Stimulated activated naive CD4-positive, alpha-beta T cell treated with Interleukin-2 at 50 U/mL for 16 hours (primary cell): ENCODE results near the gene CDH22.

Experiments used
- DNase-seq: peaks from one replicate; lab custom pipeline; 2025; lab: John Stamatoyannopoulos, UW

CDH22 gene

DNA sequence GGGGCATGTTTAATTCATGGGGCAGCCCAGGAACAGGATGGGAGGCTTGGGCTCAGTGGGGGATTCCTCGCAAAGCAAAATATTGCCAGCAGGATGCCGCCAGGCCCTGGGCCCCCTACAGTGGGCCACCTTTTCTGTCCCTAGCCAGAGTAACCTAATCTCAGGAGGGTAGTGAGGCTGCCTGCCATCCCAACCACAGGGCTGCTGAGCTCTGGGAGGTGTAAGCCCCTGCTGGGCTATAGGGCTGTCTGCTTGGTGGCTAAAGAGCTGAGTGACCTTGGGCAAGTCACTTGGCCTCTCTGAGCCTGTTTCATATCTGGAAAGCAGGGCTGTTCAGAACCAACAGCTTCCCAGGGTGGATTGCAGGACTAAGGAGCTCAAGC, 35.7 kb upstream of the CDH22 start:
- no peak for DNase-seq

- no peak for DNase-seq
Measured at GRCh38 chr20:46343348-46343974, 35.2 kb upstream of the CDH22 start.

DNA sequence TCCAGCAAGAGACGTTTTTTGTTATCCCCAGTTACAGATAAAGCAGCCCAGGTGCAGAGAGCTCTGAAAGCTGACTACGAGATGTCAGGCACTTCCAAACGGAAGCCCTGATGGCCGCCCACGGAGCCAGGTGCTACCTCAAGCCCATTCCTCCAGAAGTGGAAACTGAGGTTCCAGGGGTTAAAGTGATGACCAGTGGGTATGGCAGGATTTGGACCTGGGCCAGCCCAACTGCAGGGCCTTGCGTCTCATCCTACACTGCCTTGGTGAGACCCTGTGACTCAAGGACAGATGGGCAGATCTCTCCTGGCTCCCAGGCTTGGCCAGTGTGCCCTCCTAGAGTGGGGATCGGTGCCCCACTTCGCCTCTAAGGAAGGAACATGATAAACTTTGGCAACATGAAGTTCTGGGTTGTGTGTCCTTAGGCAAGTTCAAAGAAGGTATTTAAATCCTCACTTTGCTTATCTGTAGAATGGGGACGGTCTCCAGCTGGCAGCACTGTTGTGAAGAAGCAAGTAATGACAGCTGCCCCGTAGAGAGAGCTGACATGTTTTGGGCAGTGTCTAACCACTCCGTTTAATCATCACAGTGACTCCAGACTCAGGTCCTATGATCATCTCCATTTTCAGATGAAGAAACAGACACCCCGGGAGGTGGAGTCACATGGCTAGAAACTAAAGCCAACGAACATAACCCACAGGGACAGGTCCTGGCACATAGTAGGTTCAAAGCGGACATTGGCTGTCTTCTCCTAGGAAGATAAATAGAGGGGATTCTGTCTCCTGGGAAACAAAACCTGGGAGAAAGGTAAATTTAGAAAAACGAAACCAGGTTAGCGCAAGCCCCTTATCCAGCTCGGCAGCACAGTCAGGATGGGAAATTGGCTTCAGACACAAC, 34.4 kb upstream of the CDH22 start:
- no peak for DNase-seq

- DNase-seq = no peak
Measured at GRCh38 chr20:46342010-46342378, 33.7 kb upstream of the CDH22 start.

DNA sequence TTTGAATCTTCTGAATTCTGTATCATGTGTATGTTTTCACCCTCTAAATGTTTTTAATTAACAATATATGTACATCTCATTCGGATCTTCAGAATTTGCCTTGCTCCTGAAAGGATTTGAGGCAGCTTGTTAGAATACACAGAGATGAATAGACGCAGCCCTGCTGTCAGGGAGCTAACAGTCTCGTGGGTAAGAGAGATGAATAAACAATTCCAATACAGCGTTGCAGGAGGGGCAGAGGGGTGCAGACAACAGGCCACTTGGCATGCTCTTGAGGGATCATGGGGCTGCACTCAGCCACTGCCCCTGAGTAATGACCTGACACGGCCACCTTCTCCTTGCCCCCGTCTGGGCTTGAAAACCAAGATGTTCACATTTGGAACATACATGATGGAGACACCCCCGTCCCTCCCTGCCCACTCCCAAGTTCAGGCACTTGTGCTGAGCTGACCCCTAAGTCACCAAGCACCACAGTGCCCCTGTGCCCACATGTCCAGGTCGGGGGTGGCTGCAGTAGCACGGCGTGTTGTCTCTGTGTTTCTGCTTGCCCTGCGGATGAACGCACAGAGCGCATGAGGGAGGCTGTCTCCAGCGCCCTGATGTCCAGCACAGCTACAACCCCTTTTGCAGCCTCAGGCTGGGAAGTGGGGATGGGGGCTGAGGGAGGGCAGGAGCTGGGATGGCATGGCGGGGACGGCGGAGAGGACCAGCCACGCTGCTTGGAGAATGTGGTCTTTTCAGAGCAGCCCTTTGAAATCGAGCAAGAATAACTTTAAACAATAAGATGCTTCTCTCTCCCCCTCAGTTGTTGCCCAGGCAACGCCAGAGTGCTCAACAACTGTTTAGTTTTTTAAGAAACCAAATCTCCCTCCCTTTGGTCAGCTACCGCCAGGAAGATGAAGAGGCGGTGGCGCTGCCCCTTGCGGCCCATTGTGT, 33.0 kb upstream of the CDH22 start:
- no peak for DNase-seq

DNA sequence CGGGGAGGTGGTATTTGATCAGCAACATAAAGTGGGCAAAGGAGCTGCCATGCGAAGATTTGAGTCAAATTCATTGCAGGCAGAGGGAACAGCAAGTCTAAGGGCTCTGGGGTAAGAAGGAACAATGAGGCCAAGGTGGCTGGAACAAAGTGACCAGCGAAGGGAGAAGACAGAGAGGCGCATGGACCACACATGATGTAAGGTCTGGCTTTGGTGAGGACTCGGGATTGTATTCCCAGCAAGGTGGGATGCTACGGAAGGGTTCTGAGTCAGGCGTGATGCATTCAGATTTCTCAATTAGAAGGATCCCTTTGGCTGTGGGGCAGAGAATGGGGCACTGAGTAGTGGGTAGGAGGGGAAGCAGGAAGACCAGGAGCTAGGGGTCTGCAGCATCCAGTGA, 30.7 kb upstream of the CDH22 start:
- no peak for DNase-seq

DNA sequence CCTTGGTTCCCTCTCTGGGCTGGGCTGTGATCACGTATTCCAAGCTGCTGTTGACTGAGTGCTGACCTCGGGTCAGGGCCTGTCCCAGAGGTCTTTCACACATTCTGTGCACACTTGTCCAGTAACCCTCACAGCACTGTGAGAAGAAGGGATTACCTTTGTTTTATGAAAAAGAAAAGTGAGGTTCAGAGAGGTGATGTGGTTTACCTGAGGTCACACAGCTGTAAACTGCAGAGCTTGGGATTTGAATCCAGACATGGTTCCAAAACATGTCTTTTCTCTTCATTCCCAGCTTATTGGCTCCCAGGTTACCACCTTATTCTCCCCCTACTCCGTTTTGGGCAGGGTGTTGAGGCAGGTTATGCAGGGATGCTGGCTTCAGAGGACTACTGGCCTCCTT, 28.4 kb upstream of the CDH22 start:
- no peak for DNase-seq

DNA sequence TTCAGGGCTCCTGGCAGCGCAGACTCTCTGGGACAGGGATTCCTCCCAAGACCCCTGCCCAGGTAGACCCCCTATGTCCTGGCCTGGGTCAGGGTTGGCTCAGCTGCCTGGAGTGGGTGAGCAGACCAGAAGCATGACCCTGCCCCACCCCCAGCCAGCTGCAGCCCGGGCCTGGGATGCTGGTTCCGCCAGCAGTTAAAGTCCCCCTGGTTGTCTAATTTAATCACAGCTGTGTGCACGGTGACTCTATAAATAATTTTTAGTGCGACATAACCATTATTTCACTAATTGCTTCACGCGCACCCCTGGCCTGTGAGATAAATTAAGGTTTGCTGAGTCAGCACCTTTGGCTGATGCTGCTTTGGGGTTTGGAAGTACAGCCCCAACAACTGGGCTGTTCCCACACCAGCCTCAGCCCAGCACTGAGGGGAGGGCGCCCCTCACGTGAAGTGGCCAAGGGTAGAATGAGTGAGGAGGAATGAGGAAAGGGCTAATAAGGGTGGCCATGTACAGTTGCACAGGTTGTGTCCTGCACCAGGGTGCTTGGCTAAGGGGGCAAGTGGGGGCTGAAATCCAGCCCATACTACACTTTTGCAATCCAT, 26.1 kb upstream of the CDH22 start:
- DNase-seq = no peak

DNA sequence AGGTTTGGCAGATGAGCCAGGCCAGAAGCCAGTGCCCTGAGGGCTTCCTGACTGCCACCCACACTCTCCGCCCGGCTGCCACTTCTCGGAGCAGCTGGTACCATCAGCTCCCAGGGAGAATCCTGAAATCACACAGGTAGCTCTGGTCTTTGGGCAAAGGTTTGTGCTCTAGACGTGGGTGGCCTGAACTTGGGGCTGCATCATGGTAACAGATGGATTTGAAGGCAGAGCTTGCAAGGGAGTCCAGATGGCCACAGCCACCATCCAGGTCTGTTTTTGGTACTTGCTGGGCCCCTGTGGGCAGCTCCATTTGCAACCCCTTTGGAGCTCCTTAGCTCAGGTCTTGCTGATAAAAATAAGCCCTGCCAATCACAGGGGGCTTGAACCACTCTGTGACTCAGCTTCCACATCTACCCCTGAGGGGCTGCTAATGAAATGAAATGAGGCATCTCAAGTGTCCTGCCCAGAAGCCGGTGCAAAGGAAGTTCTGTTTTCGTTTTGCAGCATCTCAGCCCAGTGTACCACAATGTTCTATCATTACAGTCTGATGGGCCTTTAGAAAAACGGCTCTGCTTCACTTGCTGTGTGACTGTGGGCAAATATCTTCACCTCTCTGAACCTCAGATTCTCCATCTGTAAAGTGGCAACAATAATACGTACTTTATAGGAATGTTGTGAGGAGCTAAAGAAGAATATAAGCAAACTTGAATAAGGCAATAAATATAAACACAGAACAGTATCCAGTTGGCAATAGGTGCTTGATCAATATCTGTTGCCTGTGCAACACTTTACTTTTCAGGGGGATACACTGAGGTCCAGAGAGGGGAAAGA, 25.1 kb upstream of the CDH22 start:
- no peak for DNase-seq

DNA sequence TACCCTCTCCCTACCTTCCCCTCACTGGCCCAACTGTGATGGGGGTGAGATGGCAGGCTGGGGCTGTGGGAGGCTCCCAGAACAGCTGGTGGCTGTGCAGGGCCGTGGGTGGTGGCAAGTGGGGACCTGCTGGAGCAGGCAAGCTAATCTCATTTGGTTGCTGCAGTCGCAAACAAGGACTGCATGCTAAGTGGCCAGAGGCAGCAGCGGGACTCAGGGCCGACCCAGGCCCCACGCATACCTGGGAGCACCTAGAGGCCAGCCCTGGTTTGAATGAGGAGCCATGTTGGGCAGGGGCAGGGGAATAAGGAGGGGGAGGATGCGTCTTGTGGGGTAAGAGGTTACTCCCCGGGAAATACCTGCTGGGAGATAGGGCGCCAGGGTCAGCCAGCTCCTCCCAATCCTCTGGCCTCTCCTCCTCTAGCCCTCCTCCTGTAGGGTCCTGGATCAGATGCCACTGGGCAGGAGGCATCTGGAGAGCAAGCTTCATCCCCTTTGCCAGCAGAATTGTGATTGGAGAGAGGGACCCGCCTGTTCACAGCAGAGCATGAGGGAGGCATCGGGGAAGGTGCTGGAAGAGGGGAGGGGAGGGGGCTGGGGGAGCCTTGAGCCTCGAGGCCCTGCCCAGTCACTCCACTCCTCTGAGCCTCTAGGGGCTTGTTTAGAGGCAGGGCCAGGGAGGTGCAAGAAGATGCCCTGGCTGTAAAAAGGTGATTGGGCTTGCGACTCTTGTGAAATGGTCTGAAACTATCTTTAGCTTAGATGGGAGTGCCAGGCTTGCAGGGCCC, 24.3 kb upstream of the CDH22 start:
- no peak for DNase-seq

- DNase-seq = no peak
Measured at GRCh38 chr20:46331611-46332361, 23.5 kb upstream of the CDH22 start.

DNA sequence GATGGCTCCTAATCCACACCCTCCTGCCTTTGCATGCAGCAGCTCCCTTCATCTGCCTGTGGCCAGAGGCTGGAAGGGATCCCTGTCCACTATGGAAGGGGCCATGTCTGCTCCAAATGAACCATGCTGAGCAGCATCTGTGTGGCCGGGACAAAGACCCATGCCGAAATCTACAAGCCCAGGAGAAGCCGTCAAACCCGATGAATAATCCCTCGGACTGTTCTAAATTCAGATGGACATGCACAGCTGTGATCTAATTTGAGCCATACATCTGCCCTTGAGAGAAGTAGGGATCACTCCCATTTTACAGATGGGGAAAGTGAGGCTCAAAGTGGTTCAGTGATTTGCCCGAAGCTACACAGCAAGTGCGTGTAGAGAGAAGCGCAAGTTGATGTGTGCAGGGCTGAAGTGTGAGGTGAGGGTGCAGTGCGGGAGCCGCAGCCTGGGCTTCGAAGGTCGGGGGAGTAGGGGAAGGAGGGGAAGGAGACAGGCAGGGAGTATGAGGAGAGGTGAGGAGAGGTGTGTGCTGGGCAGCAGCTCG, 22.6 kb upstream of the CDH22 start:
- DNase-seq = no peak

DNA sequence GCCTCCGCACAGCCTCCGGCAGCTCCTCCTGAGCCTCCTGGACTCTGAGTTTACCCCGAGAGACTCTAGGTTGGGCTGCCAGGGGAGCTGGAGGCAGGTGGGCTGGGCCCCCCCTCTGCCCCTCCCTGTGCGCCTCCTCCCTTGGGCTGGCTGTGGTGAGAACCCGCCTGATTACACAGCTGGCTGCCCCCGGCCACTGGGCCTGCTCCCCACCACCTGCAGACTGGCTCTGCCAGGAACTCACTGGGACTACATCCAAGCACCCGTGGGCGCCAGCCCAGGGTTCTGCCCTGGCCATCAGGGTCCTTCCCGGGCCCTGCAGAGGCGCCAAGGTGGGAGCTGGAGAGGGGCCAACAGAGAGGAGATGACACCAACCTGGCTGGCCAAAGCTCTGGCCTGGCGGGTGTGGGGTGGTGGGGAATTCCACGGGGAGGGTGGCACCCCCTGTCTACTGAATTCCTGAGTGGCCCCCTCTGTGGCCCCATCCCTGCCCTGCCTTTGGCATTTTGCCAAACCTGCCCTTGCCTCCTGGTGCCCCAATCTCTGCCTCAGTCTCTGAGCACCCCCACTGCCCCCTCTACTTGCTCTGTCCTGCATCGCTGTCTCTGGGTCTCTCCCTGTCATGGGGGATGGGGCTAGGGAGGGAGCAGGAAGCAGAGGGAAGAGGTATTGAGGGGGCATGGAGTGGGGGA, 21.9 kb upstream of the CDH22 start:
- DNase-seq = no peak

- DNase-seq = no peak
Measured at GRCh38 chr20:46328200-46328882, 20.0 kb upstream of the CDH22 start.

- DNase-seq = no peak
Measured at GRCh38 chr20:46327557-46327956, 19.3 kb upstream of the CDH22 start.

DNA sequence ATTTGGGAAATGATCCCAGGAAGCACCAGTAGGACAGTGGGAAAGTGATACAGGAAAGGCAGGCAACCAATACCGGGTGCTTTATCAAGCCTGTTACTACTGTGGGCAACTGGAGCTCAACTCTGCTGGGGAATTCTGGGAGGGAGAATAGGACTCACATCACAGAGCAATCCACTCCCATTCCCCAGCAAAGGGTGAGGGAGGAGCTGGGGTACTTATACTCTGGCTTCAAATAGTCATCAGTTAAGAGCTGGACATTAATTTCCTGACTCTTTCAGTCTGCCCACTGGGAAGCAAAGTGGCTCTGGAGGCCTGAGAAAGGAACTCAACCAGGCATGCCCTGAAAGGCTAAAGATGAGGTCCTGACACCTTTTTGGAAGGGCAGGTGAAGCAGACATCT, 17.5 kb upstream of the CDH22 start:
- no peak for DNase-seq

GRCh38 chr20:46324960-46325703, 16.8 kb upstream of the CDH22 start:
- no peak for DNase-seq

DNA sequence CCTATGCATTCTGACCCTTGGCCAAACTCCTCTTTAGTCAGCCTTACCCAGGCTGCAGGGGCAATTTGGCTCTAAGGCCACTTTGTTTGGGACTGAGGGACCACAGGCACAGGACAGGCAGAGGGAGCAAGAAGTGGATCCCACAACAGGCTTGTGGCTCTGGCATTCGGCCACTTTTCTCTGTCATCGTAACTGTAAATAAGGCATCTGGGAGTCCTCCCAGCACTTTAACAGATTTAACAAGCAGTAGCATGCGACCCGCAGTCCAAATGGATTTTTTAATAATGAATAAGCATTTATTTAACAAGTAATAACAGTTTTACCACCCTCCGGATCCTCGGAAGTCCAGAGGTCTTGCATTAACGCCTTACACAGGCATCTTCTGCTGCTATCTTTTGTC, 16.1 kb upstream of the CDH22 start:
- DNase-seq = no peak
